Measurements from ENCODE around the gene SLC22A17. TPM values are rescaled to one million over a fixed set of nuclear protein-coding genes. Genes with fewer than 3 reads are reported as not detected.

The SLC22A17 gene
- total and polyA plus RNA-seq, 2 of the 13 experiments (the other 11 are each of a cell fraction or from before 2014, with no cell fraction given), result 0.95 to 1.1 TPM

DNA sequence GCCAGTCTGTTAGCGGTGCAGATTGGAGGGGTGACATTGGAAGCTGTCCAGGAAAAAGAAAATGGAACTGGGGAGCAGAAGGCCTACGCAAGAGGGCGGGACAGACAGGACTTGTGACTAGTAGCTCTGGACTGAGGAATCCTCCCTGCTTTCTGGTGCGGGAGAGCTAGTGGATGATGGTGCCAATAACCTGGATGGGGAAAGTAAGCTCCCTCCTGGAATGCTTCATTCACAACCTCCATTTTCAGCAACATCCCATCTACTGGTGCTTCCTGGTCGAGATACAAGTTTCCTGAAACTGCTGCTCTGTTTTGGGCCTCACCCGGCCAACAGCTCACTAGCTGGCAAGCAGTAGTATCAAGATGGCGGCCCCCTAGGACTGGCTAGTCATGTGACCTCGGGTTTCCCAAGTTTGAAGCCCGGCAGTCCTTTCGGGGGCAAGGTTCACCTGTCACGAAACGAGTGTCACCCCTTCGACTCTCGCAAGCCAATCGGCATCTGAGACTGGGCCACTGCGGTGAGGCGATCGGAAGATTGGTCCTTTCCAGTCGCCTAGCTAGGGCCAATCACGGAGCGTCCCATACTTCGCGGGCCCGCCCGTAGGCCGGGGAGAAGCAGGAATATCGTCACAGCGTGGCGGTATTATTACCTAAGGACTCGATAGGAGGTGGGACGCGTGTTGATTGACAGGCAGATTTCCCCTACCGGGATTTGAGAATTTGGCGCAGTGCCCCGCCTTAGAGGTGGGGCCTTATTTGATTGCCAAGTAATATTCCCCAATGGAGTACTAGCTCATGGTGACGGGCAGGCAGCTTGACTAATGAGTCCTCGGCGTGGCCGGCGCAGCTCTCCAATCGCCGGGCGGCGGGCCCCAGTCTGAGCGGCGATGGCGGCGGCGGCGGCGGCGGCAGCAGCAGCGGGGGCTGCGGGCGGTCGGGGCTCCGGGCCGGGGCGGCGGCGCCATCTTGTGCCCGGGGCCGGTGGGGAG, 31.8 kb downstream of the SLC22A17 start, which contains the start of gene PABPN1 (continued):
- peak; percentile 85; the same call in 1 of the 2 replicates for TF ChIP-seq ZBTB26 (CRISPR knock-in tag; IDR thresholded peaks at IDR 0.05; ENCODE audit: borderline replicate concordance)
- peak; percentile 93 for TF ChIP-seq U2AF1 (optimal IDR thresholded peaks at IDR 0.05; ENCODE audit: low read depth, low read length)
- TF ChIP-seq HOXA5 (CRISPR knock-in tag; IDR thresholded peaks at IDR 0.05), result peak; percentile 88; the same call in 1 of the 2 replicates
- peak; percentile 92 for TF ChIP-seq TBX3 (IDR thresholded peaks at IDR 0.05; ENCODE audit: borderline replicate concordance)
- TF ChIP-seq, protein P1, sequence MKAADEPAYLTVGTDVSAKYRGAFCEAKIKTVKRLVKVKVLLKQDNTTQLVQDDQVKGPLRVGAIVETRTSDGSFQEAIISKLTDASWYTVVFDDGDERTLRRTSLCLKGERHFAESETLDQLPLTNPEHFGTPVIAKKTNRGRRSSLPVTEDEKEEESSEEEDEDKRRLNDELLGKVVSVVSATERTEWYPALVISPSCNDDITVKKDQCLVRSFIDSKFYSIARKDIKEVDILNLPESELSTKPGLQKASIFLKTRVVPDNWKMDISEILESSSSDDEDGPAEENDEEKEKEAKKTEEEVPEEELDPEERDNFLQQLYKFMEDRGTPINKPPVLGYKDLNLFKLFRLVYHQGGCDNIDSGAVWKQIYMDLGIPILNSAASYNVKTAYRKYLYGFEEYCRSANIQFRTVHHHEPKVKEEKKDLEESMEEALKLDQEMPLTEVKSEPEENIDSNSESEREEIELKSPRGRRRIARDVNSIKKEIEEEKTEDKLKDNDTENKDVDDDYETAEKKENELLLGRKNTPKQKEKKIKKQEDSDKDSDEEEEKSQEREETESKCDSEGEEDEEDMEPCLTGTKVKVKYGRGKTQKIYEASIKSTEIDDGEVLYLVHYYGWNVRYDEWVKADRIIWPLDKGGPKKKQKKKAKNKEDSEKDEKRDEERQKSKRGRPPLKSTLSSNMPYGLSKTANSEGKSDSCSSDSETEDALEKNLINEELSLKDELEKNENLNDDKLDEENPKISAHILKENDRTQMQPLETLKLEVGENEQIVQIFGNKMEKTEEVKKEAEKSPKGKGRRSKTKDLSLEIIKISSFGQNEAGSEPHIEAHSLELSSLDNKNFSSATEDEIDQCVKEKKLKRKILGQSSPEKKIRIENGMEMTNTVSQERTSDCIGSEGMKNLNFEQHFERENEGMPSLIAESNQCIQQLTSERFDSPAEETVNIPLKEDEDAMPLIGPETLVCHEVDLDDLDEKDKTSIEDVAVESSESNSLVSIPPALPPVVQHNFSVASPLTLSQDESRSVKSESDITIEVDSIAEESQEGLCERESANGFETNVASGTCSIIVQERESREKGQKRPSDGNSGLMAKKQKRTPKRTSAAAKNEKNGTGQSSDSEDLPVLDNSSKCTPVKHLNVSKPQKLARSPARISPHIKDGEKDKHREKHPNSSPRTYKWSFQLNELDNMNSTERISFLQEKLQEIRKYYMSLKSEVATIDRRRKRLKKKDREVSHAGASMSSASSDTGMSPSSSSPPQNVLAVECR (CRISPR knock-in tag; IDR thresholded peaks at IDR 0.05; ENCODE audit: borderline replicate concordance), result peak; percentile 90; the same call in 1 of the 2 replicates
- TF ChIP-seq BHLHE40 (IDR thresholded peaks at IDR 0.05; ENCODE audit: low read length), result peak; percentile 78
- peak; percentile 92 for TF ChIP-seq ZNF572 (CRISPR knock-in tag; IDR thresholded peaks at IDR 0.05)
- TF ChIP-seq ZFP82 (CRISPR knock-in tag; IDR thresholded peaks at IDR 0.05; ENCODE audit: borderline replicate concordance), result peak; percentile 68; the same call in 1 of the 2 replicates
- TF ChIP-seq PAXIP1 (CRISPR knock-in tag; conservative IDR thresholded peaks at IDR 0.05), result peak; percentile 92
- TF ChIP-seq, protein P2, sequence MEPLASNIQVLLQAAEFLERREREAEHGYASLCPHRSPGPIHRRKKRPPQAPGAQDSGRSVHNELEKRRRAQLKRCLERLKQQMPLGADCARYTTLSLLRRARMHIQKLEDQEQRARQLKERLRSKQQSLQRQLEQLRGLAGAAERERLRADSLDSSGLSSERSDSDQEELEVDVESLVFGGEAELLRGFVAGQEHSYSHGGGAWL (CRISPR knock-in tag; IDR thresholded peaks at IDR 0.05), result peak; percentile 88
- no peak; the same call in 1 of the 2 replicates for TF ChIP-seq DNMT3B (CRISPR knock-in tag; conservative IDR thresholded peaks at IDR 0.05)
- peak; percentile 99 for TF ChIP-seq ZNF44 (CRISPR knock-in tag; IDR thresholded peaks at IDR 0.05)
- peak; percentile 99 for TF ChIP-seq EHMT2 (IDR thresholded peaks at IDR 0.05; ENCODE audit: borderline replicate concordance, low read depth, low read length)
- TF ChIP-seq, protein P3, sequence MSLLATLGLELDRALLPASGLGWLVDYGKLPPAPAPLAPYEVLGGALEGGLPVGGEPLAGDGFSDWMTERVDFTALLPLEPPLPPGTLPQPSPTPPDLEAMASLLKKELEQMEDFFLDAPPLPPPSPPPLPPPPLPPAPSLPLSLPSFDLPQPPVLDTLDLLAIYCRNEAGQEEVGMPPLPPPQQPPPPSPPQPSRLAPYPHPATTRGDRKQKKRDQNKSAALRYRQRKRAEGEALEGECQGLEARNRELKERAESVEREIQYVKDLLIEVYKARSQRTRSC (CRISPR knock-in tag; IDR thresholded peaks at IDR 0.05; ENCODE audit: low read depth), result peak; percentile 86; the same call in 1 of the 2 replicates
- peak; percentile 98 for TF ChIP-seq CBX5 (CRISPR knock-in tag; IDR thresholded peaks at IDR 0.05; ENCODE audit: borderline replicate concordance)
- TF ChIP-seq ZNF124 (CRISPR knock-in tag; IDR thresholded peaks at IDR 0.05), result peak; percentile 91; the same call in 1 of the 2 replicates
- TF ChIP-seq FOXP1 (IDR thresholded peaks at IDR 0.05), result no peak
- TF ChIP-seq FOXP1 (CRISPR knock-in tag; IDR thresholded peaks at IDR 0.05), result peak; percentile 21; the same call in 1 of the 2 replicates
